GM10847 (cell line): ENCODE results near the gene PRDM1.

Experiments used
- POLR2A ChIP-seq: IDR thresholded peaks from 2 replicates; pipeline ENCODE4 v1.6.1; 2011; ENCODE audit not compliant: insufficient read length; ENCODE audit errors: extremely low read depth

The PRDM1 gene

GRCh38 chr6:106116125-106116832 lies 30.1 kb downstream of the PRDM1 start:
- TF ChIP-seq POLR2A, result no peak

- TF ChIP-seq POLR2A, result no peak
These were observed 31.4 kb downstream of the PRDM1 start for GRCh38 chr6:106117579-106117978.

- no peak for TF ChIP-seq POLR2A
These were observed 32.8 kb downstream of the PRDM1 start for GRCh38 chr6:106118835-106119431.

- TF ChIP-seq POLR2A, result no peak
These were observed 33.4 kb downstream of the PRDM1 start for GRCh38 chr6:106119546-106119945.

GRCh38 chr6:106120006-106120405 lies 33.9 kb downstream of the PRDM1 start:
- TF ChIP-seq POLR2A, result no peak

GRCh38 chr6:106120406-106120805 lies 34.3 kb downstream of the PRDM1 start:
- TF ChIP-seq POLR2A, result no peak

GRCh38 chr6:106122306-106122918 lies 36.3 kb downstream of the PRDM1 start:
- TF ChIP-seq POLR2A, result no peak

- TF ChIP-seq POLR2A, result no peak
These were observed 37.0 kb downstream of the PRDM1 start for GRCh38 chr6:106122938-106123656.

GRCh38 chr6:106124015-106124414 lies 37.9 kb downstream of the PRDM1 start:
- TF ChIP-seq POLR2A, result no peak

- no peak for TF ChIP-seq POLR2A
These were observed 38.6 kb downstream of the PRDM1 start for GRCh38 chr6:106124437-106125430.

- TF ChIP-seq POLR2A, result no peak
These were observed 39.8 kb downstream of the PRDM1 start for GRCh38 chr6:106125925-106126435.

- no peak for TF ChIP-seq POLR2A
These were observed 40.3 kb downstream of the PRDM1 start for GRCh38 chr6:106126482-106126881.

- no peak for TF ChIP-seq POLR2A
These were observed 43.0 kb downstream of the PRDM1 start for GRCh38 chr6:106128981-106129781.
